ACC112 (cell line): Measurements from ENCODE around the gene TAS1R2.

Experiments used
- H2AFZ ChIP-seq: fragments of 200-600 bp; sonication (generic); one replicate; pipeline ENCODE4 v1.6.0; 2017; ENCODE audit warnings: antibody characterized with exemption, low read length; ENCODE audit not compliant: unreplicated experiment
- H3K27ac ChIP-seq: fragments of 200-600 bp; sonication (generic); 2 replicates; pipeline ENCODE4 v1.5.1; 2014; ENCODE audit warnings: low read depth, mild to moderate bottlenecking, antibody characterized with exemption, low read length, moderate library complexity
- H3K27me3 ChIP-seq: fragments of 200-600 bp; sonication (generic); 2 replicates; pipeline ENCODE4 v1.6.1; 2014; ENCODE audit warnings: mild to moderate bottlenecking, antibody characterized with exemption, low read length, moderate library complexity, mixed read lengths; ENCODE audit not compliant: insufficient read depth
- H3K36me3 ChIP-seq: fragments of 200-600 bp; sonication (generic); 2 replicates; pipeline ENCODE4 v1.6.1; 2016; ENCODE audit warnings: mild to moderate bottlenecking, antibody characterized with exemption, low read length, moderate library complexity, mixed read lengths; ENCODE audit not compliant: insufficient read depth
- H3K4me1 ChIP-seq: fragments of 200-600 bp; sonication (generic); one replicate; pipeline ENCODE4 v1.6.1; 2016; ENCODE audit warnings: low read length, mixed read lengths; ENCODE audit not compliant: insufficient read depth, unreplicated experiment, control insufficient read depth
- H3K4me3 ChIP-seq: fragments of 200-600 bp; sonication (generic); 2 replicates; pipeline ENCODE4 v1.5.1; 2014; ENCODE audit warnings: mild to moderate bottlenecking, low read depth, low read length
- H3K79me2 ChIP-seq: fragments of 200-600 bp; sonication (generic); one replicate; pipeline ENCODE4 v1.6.0; 2016; ENCODE audit warnings: low read length; ENCODE audit not compliant: control insufficient read depth, unreplicated experiment, insufficient read depth

Gene TAS1R2

GRCh38 chr1:18859560-18859959 is at the start of gene TAS1R2:
Gene TAS1R2, minus strand, starts transcription at chr1:18859660. Its CDS starts 0 bp downstream, at chr1:18859660.
- H3K4me3 ChIP-seq, result no peak within 1 kb of the TSS
- H3K36me3 ChIP-seq, result no peaks in the 10 kb centered on the region
- H3K27ac ChIP-seq, result no peak within 1 kb of the TSS
- H3K4me1 ChIP-seq, result no peaks in the 10 kb centered on the region
- H3K79me2 ChIP-seq, result no peaks in the 10 kb centered on the region
- H2AFZ ChIP-seq, result no peak within 1 kb of the TSS
- H3K27me3 ChIP-seq, result peaks cover 10% of the 10 kb centered on the region

- Histone ChIP-seq H3K4me1 (peaks cover under 1% of the 10 kb centered on the region), H3K79me2 (no peaks in the 10 kb centered on the region), H3K27ac (no peak overlapping the region), H3K4me3 (no peak overlapping the region), H3K36me3 (no peaks in the 10 kb centered on the region), H2AFZ (no peak overlapping the region), H3K27me3 (no peaks in the 10 kb centered on the region)
These were observed 48.7 kb upstream of the TAS1R2 start for GRCh38 chr1:18907917-18908845.

DNA sequence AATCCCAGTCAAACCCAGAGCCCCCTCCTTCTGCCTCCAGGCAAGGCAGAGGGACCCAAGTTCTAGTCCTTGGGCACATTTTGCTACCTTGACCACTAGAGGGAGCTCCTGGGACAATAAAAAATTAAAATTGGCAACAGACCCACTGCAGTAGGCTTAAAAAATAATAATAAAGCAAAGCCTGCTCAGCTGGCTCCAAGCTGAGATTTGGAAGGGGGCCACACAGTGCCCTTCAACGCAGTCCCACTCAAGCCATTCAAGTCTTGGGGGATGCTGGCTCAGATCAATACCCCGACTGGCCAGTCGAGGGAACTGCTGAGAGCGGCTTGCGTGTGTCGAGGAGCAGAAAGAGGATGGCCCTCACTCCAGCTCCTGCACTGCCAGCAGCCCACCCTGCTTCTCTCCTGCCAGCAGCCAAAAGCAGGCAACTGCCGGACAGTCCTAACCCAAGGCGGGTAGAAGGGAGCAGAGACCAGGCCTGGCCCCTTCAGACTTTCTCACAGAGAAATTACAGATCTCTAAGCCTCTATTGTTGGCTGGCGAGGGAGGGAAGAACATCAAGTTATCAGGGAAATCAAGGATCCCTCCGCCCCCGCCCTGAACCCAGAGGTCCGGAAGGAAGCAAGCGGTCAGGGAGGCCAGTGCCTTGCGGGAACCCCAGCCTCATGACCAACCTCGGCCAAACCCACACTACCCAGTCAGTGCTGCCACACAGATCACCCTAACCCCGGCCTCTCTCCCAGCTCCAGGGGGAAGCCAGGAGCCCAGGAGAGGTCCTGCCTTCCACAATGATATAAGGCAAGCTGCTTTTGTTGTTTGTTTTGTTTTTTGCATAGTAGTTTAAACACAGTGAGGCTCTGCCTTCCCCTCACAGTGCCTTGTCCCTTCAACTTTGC is 47.8 kb upstream of the TAS1R2 start:
- H3K4me3 ChIP-seq, result no peak overlapping the region
- no peaks in the 10 kb centered on the region for H3K79me2 ChIP-seq
- no peak overlapping the region for H2AFZ ChIP-seq
- no peaks in the 10 kb centered on the region for H3K27me3 ChIP-seq
- H3K36me3 ChIP-seq, result no peaks in the 10 kb centered on the region
- no peaks in the 10 kb centered on the region for H3K4me1 ChIP-seq
- no peak overlapping the region for H3K27ac ChIP-seq

DNA sequence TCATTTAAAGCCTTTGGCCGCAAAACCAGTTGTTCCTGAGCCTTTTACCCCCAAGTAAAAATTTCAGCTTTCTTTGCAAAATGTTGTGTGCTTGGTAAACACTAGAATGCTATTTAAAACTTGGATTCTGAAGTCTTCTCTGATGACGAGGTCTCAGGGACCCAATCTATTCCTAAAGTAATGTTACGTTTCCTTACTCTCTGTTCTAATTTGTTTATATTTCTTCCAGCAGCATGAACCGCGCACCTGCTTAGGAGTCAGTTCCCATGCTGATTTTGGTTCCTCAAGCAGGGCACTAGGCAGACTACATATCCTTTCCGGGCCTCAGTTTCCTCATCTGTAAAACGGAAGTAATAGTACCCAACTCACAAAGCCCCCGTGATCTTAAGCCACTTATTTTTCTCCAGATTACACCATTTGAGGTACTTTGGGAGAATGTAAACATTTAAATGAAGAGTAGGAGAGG is 43.9 kb upstream of the TAS1R2 start:
- H3K4me1 ChIP-seq, result no peaks in the 10 kb centered on the region
- H2AFZ ChIP-seq, result peak overlapping the region; percentile 33
- no peaks in the 10 kb centered on the region for H3K27me3 ChIP-seq
- no peaks in the 10 kb centered on the region for H3K79me2 ChIP-seq
- H3K27ac ChIP-seq, result no peak overlapping the region
- H3K4me3 ChIP-seq, result peak overlapping the region; percentile 84
- no peaks in the 10 kb centered on the region for H3K36me3 ChIP-seq

DNA sequence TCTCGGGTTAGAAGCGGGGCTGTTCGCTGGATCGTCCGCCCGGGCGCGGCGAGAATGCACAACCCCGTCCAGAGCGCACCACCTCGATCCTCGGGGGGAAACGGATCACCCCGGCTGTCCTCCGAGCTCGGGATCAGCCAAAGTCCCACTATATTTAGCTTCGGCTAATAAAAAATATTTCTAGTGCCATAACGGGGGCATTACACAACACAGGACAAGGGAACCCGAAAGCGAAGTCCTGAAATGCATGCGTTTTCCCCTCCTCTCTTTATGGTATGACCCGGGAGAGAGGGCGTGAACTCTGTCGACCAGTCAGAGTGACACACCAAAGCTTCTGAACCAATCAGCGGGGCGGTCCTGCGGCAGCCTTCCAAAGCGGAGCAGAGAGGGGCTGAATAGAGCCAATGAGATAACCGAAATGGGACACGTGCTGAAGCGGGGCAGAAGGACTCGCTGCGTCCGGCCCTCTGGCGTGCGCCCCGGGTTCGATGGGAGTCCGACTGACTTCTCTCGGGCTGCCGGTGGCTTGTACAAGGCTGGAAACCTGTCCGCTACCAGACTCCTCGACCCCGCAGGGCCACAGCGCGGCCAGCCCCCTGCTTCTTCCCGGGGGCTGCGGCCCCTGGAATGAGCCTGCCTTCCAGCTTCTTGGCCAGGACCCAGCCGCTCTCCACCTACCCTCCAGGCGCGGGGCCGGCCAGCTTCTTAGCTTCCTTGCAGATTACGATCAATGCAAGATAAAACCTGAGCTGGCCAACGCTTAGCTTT is 43.2 kb upstream of the TAS1R2 start, which contains the start of gene ALDH4A1:
Gene ALDH4A1, minus strand, starts transcription at position 33 of the 768 bp plus-strand sequence. Its CDS starts 32 bp downstream, at position 1.
- H3K4me3 ChIP-seq, result peak within 1 kb of the TSS; percentile 84
- H2AFZ ChIP-seq, result peak within 1 kb of the TSS; percentile 89
- H3K27ac ChIP-seq, result peak within 1 kb of the TSS; percentile 59
- H3K27me3 ChIP-seq, result no peaks in the 10 kb centered on the region
- H3K79me2 ChIP-seq, result no peaks in the 10 kb centered on the region
- H3K4me1 ChIP-seq, result no peaks in the 10 kb centered on the region
- no peaks in the 10 kb centered on the region for H3K36me3 ChIP-seq

DNA sequence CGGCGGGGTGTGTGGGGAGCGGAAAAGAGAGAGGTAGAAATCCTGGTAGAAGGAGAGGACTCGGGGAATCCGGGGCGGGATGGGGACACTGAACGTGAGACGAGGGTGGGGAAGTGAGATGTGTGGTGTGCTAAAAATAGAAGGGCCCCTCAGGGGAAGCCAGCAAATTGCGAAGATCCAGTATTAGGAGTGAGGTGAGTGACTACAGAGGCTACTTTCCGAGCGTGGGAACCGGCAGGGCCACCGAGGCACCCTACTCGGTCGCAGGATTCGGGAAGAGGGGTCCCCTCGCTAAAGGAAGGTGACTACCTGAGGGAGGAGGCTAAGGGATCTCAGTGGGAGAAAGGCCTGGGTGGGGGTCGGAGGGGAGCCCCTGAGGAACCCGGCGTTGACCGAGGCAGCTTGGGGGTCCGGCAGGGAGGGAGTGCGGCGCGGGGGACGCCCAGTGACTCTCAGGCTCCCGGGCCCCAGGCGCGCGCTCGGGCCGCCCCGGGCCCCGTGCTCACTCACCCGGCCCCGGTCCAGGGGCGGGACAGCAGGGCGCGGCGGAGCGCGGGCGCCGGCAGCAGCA is 42.6 kb upstream of the TAS1R2 start:
- H3K36me3 ChIP-seq, result no peaks in the 10 kb centered on the region
- H2AFZ ChIP-seq, result peak overlapping the region; percentile 89
- peak overlapping the region; percentile 84 for H3K4me3 ChIP-seq
- no peaks in the 10 kb centered on the region for H3K4me1 ChIP-seq
- no peaks in the 10 kb centered on the region for H3K27me3 ChIP-seq
- H3K27ac ChIP-seq, result no peak overlapping the region; the same call in 1 of the 2 replicates
- H3K79me2 ChIP-seq, result no peaks in the 10 kb centered on the region

DNA sequence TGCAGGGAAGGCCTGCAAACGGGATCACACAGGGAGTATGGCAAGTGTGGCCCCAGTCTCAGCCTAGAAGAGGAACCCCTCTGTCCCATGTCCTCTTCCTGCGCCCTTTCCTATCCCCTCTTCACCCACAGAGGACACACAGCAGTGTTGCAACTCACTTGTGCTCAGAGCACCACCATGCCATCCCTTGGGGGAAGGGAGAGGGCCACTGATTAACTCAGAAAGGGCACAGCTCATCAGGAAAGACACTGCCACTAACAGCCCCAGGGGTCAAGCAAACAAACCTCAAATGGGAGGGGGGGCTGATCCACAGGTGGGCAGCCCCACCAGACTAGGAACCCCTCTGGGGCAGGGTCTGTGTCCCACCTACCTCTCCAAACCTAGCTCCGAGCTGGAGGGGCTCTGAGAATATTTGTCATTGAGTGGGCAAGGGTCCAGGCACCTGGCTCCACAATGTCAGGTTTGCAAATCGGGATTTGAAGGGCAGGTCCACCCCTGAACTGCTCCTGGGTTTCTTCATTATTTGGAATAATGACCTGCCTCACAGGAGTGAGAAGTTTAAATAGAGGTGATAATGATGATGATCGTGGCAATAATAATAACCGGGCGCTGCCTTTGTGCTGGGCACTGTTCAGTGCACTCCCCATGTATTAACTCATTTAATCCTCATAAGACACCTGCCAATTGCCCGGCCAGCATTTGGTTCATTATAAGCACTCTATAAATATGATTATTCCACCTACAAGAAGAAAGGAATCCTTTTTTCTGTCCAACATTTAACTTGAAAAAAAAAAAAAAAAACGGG is 41.9 kb upstream of the TAS1R2 start:
- H2AFZ ChIP-seq, result peak overlapping the region; percentile 89
- H3K27me3 ChIP-seq, result no peaks in the 10 kb centered on the region

GRCh38 chr1:18900303-18900841 is 40.9 kb upstream of the TAS1R2 start:
- Histone ChIP-seq H3K27ac (no peak overlapping the region), H3K36me3 (no peaks in the 10 kb centered on the region), H3K79me2 (no peaks in the 10 kb centered on the region), H3K4me1 (no peaks in the 10 kb centered on the region), H3K27me3 (no peaks in the 10 kb centered on the region), H3K4me3 (no peak overlapping the region), H2AFZ (no peak overlapping the region)

More for the DNA sequence above, 41.9 kb upstream of the TAS1R2 start:
- Histone ChIP-seq H3K4me3 (peak overlapping the region; percentile 84), H3K36me3 (no peaks in the 10 kb centered on the region), H3K4me1 (no peaks in the 10 kb centered on the region), H3K27ac (no peak overlapping the region), H3K79me2 (no peaks in the 10 kb centered on the region)

DNA sequence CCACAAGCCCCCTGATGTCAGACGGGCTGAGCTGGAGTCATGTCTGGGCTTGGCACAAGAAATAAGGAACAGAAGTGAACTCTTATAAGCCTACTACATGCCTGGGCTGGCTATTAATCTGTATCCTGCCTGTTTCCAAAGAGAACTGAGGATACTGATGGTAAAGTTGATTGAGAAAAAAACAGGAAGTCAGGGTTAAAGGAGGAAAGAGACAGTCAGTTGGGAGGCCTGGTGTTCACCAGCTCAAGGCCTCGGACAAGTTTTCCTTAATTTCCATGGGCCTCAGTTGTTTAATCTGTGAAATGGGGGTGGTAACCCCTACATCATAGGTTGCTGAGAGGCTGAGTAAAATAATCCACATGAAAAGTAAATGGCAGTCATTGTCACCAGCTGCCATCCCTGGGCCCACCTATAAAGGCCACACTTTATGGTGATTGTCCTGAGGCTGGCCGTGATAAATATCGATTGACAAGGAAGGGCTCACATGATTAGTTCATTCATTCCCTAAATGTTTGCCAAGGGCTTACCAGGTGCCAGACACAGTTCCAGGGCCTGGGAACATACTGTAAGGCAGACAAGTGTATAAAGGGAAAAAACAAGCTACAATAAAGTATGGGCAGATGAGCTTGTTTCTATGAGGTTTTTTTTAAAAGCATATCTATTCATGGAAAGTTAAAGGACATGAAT is 40.0 kb upstream of the TAS1R2 start:
- no peak overlapping the region for H2AFZ ChIP-seq
- H3K27ac ChIP-seq, result no peak overlapping the region
- H3K27me3 ChIP-seq, result no peaks in the 10 kb centered on the region
- no peaks in the 10 kb centered on the region for H3K36me3 ChIP-seq
- no peaks in the 10 kb centered on the region for H3K4me1 ChIP-seq
- no peak overlapping the region for H3K4me3 ChIP-seq
- H3K79me2 ChIP-seq, result no peaks in the 10 kb centered on the region
